Measurements from ENCODE around the gene EMP2.

The EMP2 gene

DNA sequence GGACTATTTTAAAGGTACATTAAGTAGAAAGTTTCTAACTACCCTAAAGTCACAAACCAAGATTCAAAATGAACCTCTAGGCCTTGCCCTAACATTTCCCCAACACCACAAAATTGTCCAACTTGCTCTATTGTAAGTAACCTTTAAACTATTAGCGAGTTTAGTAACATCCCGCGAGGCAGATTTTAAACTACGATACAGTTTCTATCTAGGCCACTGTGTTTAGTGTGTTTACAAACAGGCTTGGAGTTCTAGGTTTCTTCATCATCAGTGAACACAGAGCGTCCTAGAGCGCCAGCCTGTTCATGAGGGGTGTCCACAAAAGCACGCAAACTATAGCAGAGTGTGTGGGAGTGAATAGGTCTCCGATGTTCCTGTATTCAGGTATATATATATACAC is 51.8 kb downstream of the EMP2 start:
- Histone ChIP-seq H3K36me3 (ENCODE audit: control insufficient read depth in 5 of 5, insufficient read depth in 5 of 5, low read length in 5 of 5) (peaks cover 0 to 51% (median 32%) of the 10 kb centered on the region in 5 donors), H3K4me1 (ENCODE audit: control insufficient read depth in 5 of 5, insufficient read depth in 5 of 5, low read length in 5 of 5) (no peaks in the 10 kb centered on the region), H3K4me3 (ENCODE audit: low read depth in 1 of 5, low read length in 5 of 5) (no peak overlapping the region), H3K27me3 (ENCODE audit: control insufficient read depth in 5 of 5, insufficient read depth in 4 of 5, low read length in 5 of 5) (no peaks in the 10 kb centered on the region), H3K9ac (ENCODE audit: low read length in 5 of 5) (no peak overlapping the region), H3K9me3 (ENCODE audit: control insufficient read depth in 5 of 5, low read length in 5 of 5) (no peaks in the 10 kb centered on the region), H3K27ac (ENCODE audit: low read depth, low read length) (no peak overlapping the region)

DNA sequence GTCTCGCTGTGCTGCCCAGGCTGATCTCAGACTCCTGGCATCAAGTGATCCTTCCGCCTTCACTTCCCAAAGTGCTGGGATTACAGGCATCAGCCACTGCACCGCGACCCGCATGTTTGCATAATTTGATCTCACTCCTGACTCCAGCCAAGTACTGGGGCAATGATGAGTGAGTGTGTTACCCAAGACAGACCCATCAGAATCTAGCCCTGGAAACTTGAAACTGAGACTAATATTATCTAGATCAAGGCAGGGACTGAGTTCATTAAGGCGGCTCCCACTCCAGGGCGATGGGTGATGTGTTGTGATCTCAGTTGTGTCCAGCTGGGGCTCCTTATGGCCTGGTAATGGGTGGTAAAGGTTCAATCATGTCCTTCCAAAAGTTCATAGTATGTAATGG is 53.4 kb downstream of the EMP2 start:
- H3K9me3 ChIP-seq (ENCODE audit: control insufficient read depth in 5 of 5, low read length in 5 of 5): no peaks in the 10 kb centered on the region
- H3K9ac ChIP-seq (ENCODE audit: low read length in 5 of 5): no peak overlapping the region
- no peak overlapping the region for H3K4me3 ChIP-seq (ENCODE audit: low read depth in 1 of 5, low read length in 5 of 5)
- H3K27me3 ChIP-seq (ENCODE audit: control insufficient read depth in 5 of 5, insufficient read depth in 4 of 5, low read length in 5 of 5): no peaks in the 10 kb centered on the region
- no peaks in the 10 kb centered on the region for H3K4me1 ChIP-seq (ENCODE audit: control insufficient read depth in 5 of 5, insufficient read depth in 5 of 5, low read length in 5 of 5)
- H3K27ac ChIP-seq (ENCODE audit: low read depth, low read length): no peak overlapping the region
- peaks cover 0 to 38% (median 19%) of the 10 kb centered on the region in 5 donors for H3K36me3 ChIP-seq (ENCODE audit: control insufficient read depth in 5 of 5, insufficient read depth in 5 of 5, low read length in 5 of 5)

DNA sequence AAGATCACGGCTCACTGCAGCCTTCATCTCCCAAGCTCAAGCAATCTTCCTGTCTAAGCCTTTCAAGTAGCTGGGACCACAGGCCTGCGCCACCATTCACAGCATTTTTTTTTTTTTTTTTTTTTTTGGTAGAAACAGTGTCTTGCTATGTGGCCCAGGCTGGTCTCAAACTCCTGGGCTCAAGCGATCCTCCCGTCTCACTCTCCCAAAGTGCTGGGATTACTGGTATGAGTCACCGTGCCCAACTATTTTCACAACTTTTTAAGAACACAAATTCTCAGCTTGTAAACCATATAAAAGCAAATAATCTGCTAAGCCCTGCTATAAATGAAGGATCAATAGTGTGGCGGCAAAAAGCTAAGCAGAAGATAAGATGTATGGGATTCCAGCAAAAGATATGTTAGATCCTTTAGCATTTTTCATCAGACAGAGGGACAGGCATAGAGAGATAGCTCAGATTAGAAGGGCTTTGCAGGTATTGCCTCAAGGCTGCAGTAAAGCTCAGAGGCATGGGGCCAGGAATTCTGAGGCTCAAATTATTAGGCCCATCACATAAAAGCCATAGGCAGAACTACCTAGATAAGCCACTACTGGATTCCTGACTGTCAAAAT is 55.1 kb downstream of the EMP2 start:
- no peaks in the 10 kb centered on the region for H3K9me3 ChIP-seq (ENCODE audit: control insufficient read depth in 5 of 5, low read length in 5 of 5)
- H3K36me3 ChIP-seq (ENCODE audit: control insufficient read depth in 5 of 5, insufficient read depth in 5 of 5, low read length in 5 of 5): peaks cover 0 to 30% (median 9%) of the 10 kb centered on the region in 5 donors
- H3K9ac ChIP-seq (ENCODE audit: low read length in 5 of 5): no peak overlapping the region
- no peaks in the 10 kb centered on the region for H3K4me1 ChIP-seq (ENCODE audit: control insufficient read depth in 5 of 5, insufficient read depth in 5 of 5, low read length in 5 of 5)
- no peak overlapping the region for H3K27ac ChIP-seq (ENCODE audit: low read depth, low read length)
- H3K4me3 ChIP-seq (ENCODE audit: low read depth in 1 of 5, low read length in 5 of 5): no peak overlapping the region
- no peaks in the 10 kb centered on the region for H3K27me3 ChIP-seq (ENCODE audit: control insufficient read depth in 5 of 5, insufficient read depth in 4 of 5, low read length in 5 of 5)

DNA sequence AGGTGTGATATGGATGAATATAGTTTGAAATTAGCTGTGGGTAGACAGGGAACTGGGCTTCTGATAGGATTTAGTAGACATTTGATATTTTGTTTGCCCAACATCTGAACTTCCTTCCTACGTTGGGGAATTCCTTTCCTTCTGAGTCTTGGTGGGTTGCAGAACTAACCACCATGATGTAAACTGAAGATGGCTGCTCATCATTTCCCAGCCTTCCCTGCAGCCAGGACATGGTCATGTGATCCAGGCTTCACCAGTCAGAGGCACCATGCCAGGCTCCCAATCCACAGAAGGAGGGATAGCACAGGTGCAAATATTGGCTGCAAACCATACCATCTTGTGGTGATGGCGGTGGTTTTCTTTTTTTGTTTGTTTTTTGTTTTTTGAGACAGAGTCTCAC is 57.4 kb downstream of the EMP2 start:
- no peak overlapping the region for H3K27ac ChIP-seq (ENCODE audit: low read depth, low read length)
- H3K36me3 ChIP-seq (ENCODE audit: control insufficient read depth in 5 of 5, insufficient read depth in 5 of 5, low read length in 5 of 5): peaks cover 0 to 25% (median 7%) of the 10 kb centered on the region in 5 donors
- no peaks in the 10 kb centered on the region for H3K27me3 ChIP-seq (ENCODE audit: control insufficient read depth in 5 of 5, insufficient read depth in 4 of 5, low read length in 5 of 5)
- H3K9me3 ChIP-seq (ENCODE audit: control insufficient read depth in 5 of 5, low read length in 5 of 5): no peaks in the 10 kb centered on the region
- no peak overlapping the region for H3K4me3 ChIP-seq (ENCODE audit: low read depth in 1 of 5, low read length in 5 of 5)
- H3K4me1 ChIP-seq (ENCODE audit: control insufficient read depth in 5 of 5, insufficient read depth in 5 of 5, low read length in 5 of 5): no peaks in the 10 kb centered on the region
- no peak overlapping the region for H3K9ac ChIP-seq (ENCODE audit: low read length in 5 of 5)

GRCh38 chr16:10521681-10522274 is 58.6 kb downstream of the EMP2 start:
- no peaks in the 10 kb centered on the region for H3K9me3 ChIP-seq (ENCODE audit: control insufficient read depth in 5 of 5, low read length in 5 of 5)
- H3K9ac ChIP-seq (ENCODE audit: low read length in 5 of 5): no peak overlapping the region
- H3K27me3 ChIP-seq (ENCODE audit: control insufficient read depth in 5 of 5, insufficient read depth in 4 of 5, low read length in 5 of 5): no peaks in the 10 kb centered on the region
- no peak overlapping the region for H3K4me3 ChIP-seq (ENCODE audit: low read depth in 1 of 5, low read length in 5 of 5)
- H3K4me1 ChIP-seq (ENCODE audit: control insufficient read depth in 5 of 5, insufficient read depth in 5 of 5, low read length in 5 of 5): no peaks in the 10 kb centered on the region
- peaks cover 0 to 17% (median 4%) of the 10 kb centered on the region in 5 donors for H3K36me3 ChIP-seq (ENCODE audit: control insufficient read depth in 5 of 5, insufficient read depth in 5 of 5, low read length in 5 of 5)
- H3K27ac ChIP-seq (ENCODE audit: low read depth, low read length): no peak overlapping the region

GRCh38 chr16:10520869-10521578 is 59.4 kb downstream of the EMP2 start:
- Histone ChIP-seq H3K9ac (ENCODE audit: low read length in 5 of 5) (no peak overlapping the region), H3K4me3 (ENCODE audit: low read depth in 1 of 5, low read length in 5 of 5) (no peak overlapping the region), H3K4me1 (ENCODE audit: control insufficient read depth in 5 of 5, insufficient read depth in 5 of 5, low read length in 5 of 5) (no peaks in the 10 kb centered on the region), H3K36me3 (ENCODE audit: control insufficient read depth in 5 of 5, insufficient read depth in 5 of 5, low read length in 5 of 5) (peaks cover 0 to 15% (median 4%) of the 10 kb centered on the region in 5 donors), H3K9me3 (ENCODE audit: control insufficient read depth in 5 of 5, low read length in 5 of 5) (no peaks in the 10 kb centered on the region), H3K27me3 (ENCODE audit: control insufficient read depth in 5 of 5, insufficient read depth in 4 of 5, low read length in 5 of 5) (no peaks in the 10 kb centered on the region), H3K27ac (ENCODE audit: low read depth, low read length) (no peak overlapping the region)

- Histone ChIP-seq H3K4me3 (ENCODE audit: low read depth in 1 of 5, low read length in 5 of 5) (no peak overlapping the region), H3K9me3 (ENCODE audit: control insufficient read depth in 5 of 5, low read length in 5 of 5) (no peaks in the 10 kb centered on the region), H3K9ac (ENCODE audit: low read length in 5 of 5) (no peak overlapping the region), H3K27me3 (ENCODE audit: control insufficient read depth in 5 of 5, insufficient read depth in 4 of 5, low read length in 5 of 5) (no peaks in the 10 kb centered on the region), H3K4me1 (ENCODE audit: control insufficient read depth in 5 of 5, insufficient read depth in 5 of 5, low read length in 5 of 5) (peaks cover 0 to 2% (median 0%) of the 10 kb centered on the region in 5 donors), H3K36me3 (ENCODE audit: control insufficient read depth in 5 of 5, insufficient read depth in 5 of 5, low read length in 5 of 5) (peaks cover 0 to 11% (median 0%) of the 10 kb centered on the region in 5 donors), H3K27ac (ENCODE audit: low read depth, low read length) (no peak overlapping the region)
Measured at GRCh38 chr16:10519929-10520868, 60.2 kb downstream of the EMP2 start.

- no peaks in the 10 kb centered on the region for H3K9me3 ChIP-seq (ENCODE audit: control insufficient read depth in 5 of 5, low read length in 5 of 5)
- no peak overlapping the region for H3K4me3 ChIP-seq (ENCODE audit: low read depth in 1 of 5, low read length in 5 of 5)
- no peak overlapping the region for H3K27ac ChIP-seq (ENCODE audit: low read depth, low read length)
- peaks cover 0 to 12% (median 9%) of the 10 kb centered on the region in 5 donors for H3K4me1 ChIP-seq (ENCODE audit: control insufficient read depth in 5 of 5, insufficient read depth in 5 of 5, low read length in 5 of 5)
- H3K27me3 ChIP-seq (ENCODE audit: control insufficient read depth in 5 of 5, insufficient read depth in 4 of 5, low read length in 5 of 5): no peaks in the 10 kb centered on the region
- no peak overlapping the region for H3K9ac ChIP-seq (ENCODE audit: low read length in 5 of 5)
- H3K36me3 ChIP-seq (ENCODE audit: control insufficient read depth in 5 of 5, insufficient read depth in 5 of 5, low read length in 5 of 5): peaks cover 0 to 8% (median 0%) of the 10 kb centered on the region in 5 donors
Measured at GRCh38 chr16:10519297-10519696, 61.1 kb downstream of the EMP2 start.

GRCh38 chr16:10518479-10519041 is 61.8 kb downstream of the EMP2 start:
- Histone ChIP-seq H3K36me3 (ENCODE audit: control insufficient read depth in 5 of 5, insufficient read depth in 5 of 5, low read length in 5 of 5) (peaks cover 0 to 1% (median 0%) of the 10 kb centered on the region in 5 donors), H3K4me3 (ENCODE audit: low read depth in 1 of 5, low read length in 5 of 5) (no peak overlapping the region), H3K27ac (ENCODE audit: low read depth, low read length) (no peak overlapping the region)

More at GRCh38 chr16:10518479-10519041, 61.8 kb downstream of the EMP2 start:
- Histone ChIP-seq H3K4me1 (ENCODE audit: control insufficient read depth in 5 of 5, insufficient read depth in 5 of 5, low read length in 5 of 5) (peaks cover 0 to 15% (median 14%) of the 10 kb centered on the region in 5 donors), H3K9me3 (ENCODE audit: control insufficient read depth in 5 of 5, low read length in 5 of 5) (no peaks in the 10 kb centered on the region), H3K9ac (ENCODE audit: low read length in 5 of 5) (no peak overlapping the region), H3K27me3 (ENCODE audit: control insufficient read depth in 5 of 5, insufficient read depth in 4 of 5, low read length in 5 of 5) (no peaks in the 10 kb centered on the region)

All from subcutaneous abdominal adipose tissue (tissue), 5 donors.